ENCODE results near the gene SIDT2.
A peak's percentile ranks its signal among the peaks of the same experiment; 100 is the strongest.

The SIDT2 gene

GRCh38 chr11:117160826-117161225 lies 17.7 kb upstream of the SIDT2 start:
- Mint-ChIP-seq H3K9me3 (no peaks in the 10 kb centered on the region), H3K27ac (peak overlapping the region; percentile 43), H3K4me1 (peaks cover 23% of the 10 kb centered on the region), H3K36me3 (peaks cover 5% of the 10 kb centered on the region), H3K27me3 (no peaks in the 10 kb centered on the region), H3K4me3 (no peak overlapping the region)

GRCh38 chr11:117166491-117166890 lies 12.1 kb upstream of the SIDT2 start:
- Mint-ChIP-seq H3K36me3 (peaks cover 3% of the 10 kb centered on the region), H3K9me3 (no peaks in the 10 kb centered on the region), H3K4me3 (no peak overlapping the region), H3K27ac (no peak overlapping the region), H3K4me1 (peaks cover 4% of the 10 kb centered on the region), H3K27me3 (no peaks in the 10 kb centered on the region)

GRCh38 chr11:117169736-117170135 lies 8.8 kb upstream of the SIDT2 start:
- peaks cover 3% of the 10 kb centered on the region for H3K36me3 Mint-ChIP-seq
- peaks cover 19% of the 10 kb centered on the region for H3K4me1 Mint-ChIP-seq
- no peaks in the 10 kb centered on the region for H3K27me3 Mint-ChIP-seq
- no peaks in the 10 kb centered on the region for H3K9me3 Mint-ChIP-seq
- no peak overlapping the region for H3K4me3 Mint-ChIP-seq
- H3K27ac Mint-ChIP-seq: no peak overlapping the region

GRCh38 chr11:117170210-117170609 lies 8.3 kb upstream of the SIDT2 start:
- Mint-ChIP-seq H3K9me3 (no peaks in the 10 kb centered on the region), H3K4me1 (peaks cover 19% of the 10 kb centered on the region), H3K27me3 (no peaks in the 10 kb centered on the region), H3K4me3 (no peak overlapping the region), H3K27ac (peak overlapping the region; percentile 23), H3K36me3 (peaks cover 3% of the 10 kb centered on the region)

GRCh38 chr11:117171007-117171403 lies 7.5 kb upstream of the SIDT2 start:
- H3K36me3 Mint-ChIP-seq: no peaks in the 10 kb centered on the region

GRCh38 chr11:117171404-117172061 lies 7.0 kb upstream of the SIDT2 start:
- Mint-ChIP-seq H3K27me3 (no peaks in the 10 kb centered on the region), H3K27ac (no peak overlapping the region), H3K4me3 (no peak overlapping the region), H3K36me3 (no peaks in the 10 kb centered on the region), H3K9me3 (no peaks in the 10 kb centered on the region), H3K4me1 (peaks cover 15% of the 10 kb centered on the region)

More at GRCh38 chr11:117171007-117171403, 7.5 kb upstream of the SIDT2 start:
- H3K9me3 Mint-ChIP-seq: no peaks in the 10 kb centered on the region
- peaks cover 15% of the 10 kb centered on the region for H3K4me1 Mint-ChIP-seq
- peak overlapping the region; percentile 51 for H3K27ac Mint-ChIP-seq
- H3K4me3 Mint-ChIP-seq: no peak overlapping the region
- no peaks in the 10 kb centered on the region for H3K27me3 Mint-ChIP-seq

GRCh38 chr11:117172724-117173421 lies 5.7 kb upstream of the SIDT2 start:
- H3K27ac Mint-ChIP-seq: peak overlapping the region; percentile 41
- no peaks in the 10 kb centered on the region for H3K27me3 Mint-ChIP-seq
- H3K9me3 Mint-ChIP-seq: no peaks in the 10 kb centered on the region
- H3K4me3 Mint-ChIP-seq: no peak overlapping the region
- peaks cover 19% of the 10 kb centered on the region for H3K4me1 Mint-ChIP-seq
- H3K36me3 Mint-ChIP-seq: no peaks in the 10 kb centered on the region

- no peak overlapping the region for H3K4me3 Mint-ChIP-seq
- no peaks in the 10 kb centered on the region for H3K27me3 Mint-ChIP-seq
- peaks cover 32% of the 10 kb centered on the region for H3K4me1 Mint-ChIP-seq
- no peaks in the 10 kb centered on the region for H3K9me3 Mint-ChIP-seq
- H3K36me3 Mint-ChIP-seq: no peaks in the 10 kb centered on the region
- no peak overlapping the region for H3K27ac Mint-ChIP-seq
These were observed 3.4 kb upstream of the SIDT2 start for GRCh38 chr11:117175104-117175503.

GRCh38 chr11:117175781-117176180 lies 2.8 kb upstream of the SIDT2 start:
- Mint-ChIP-seq H3K27me3 (no peaks in the 10 kb centered on the region), H3K36me3 (no peaks in the 10 kb centered on the region), H3K4me3 (no peak overlapping the region)

GRCh38 chr11:117176186-117176585 lies 2.4 kb upstream of the SIDT2 start:
- Mint-ChIP-seq H3K36me3 (no peaks in the 10 kb centered on the region), H3K27me3 (no peaks in the 10 kb centered on the region), H3K4me3 (no peak overlapping the region), H3K4me1 (peaks cover 43% of the 10 kb centered on the region), H3K27ac (no peak overlapping the region), H3K9me3 (no peaks in the 10 kb centered on the region)

More at GRCh38 chr11:117175781-117176180, 2.8 kb upstream of the SIDT2 start:
- H3K9me3 Mint-ChIP-seq: no peaks in the 10 kb centered on the region
- H3K27ac Mint-ChIP-seq: no peak overlapping the region
- peaks cover 39% of the 10 kb centered on the region for H3K4me1 Mint-ChIP-seq

GRCh38 chr11:117177534-117178209 lies 871 bp upstream of the SIDT2 start:
- Mint-ChIP-seq H3K9me3 (no peaks in the 10 kb centered on the region), H3K27me3 (no peaks in the 10 kb centered on the region), H3K4me3 (peak overlapping the region; percentile 92), H3K27ac (peak overlapping the region; percentile 84), H3K36me3 (no peaks in the 10 kb centered on the region), H3K4me1 (peaks cover 36% of the 10 kb centered on the region)

- peak overlapping the region; percentile 92 for H3K4me3 Mint-ChIP-seq
- H3K36me3 Mint-ChIP-seq: no peaks in the 10 kb centered on the region
- H3K9me3 Mint-ChIP-seq: no peaks in the 10 kb centered on the region
- H3K4me1 Mint-ChIP-seq: peaks cover 29% of the 10 kb centered on the region
- H3K27me3 Mint-ChIP-seq: no peaks in the 10 kb centered on the region
- peak overlapping the region; percentile 30 for H3K27ac Mint-ChIP-seq
These were observed 781 bp downstream of the SIDT2 start for GRCh38 chr11:117179048-117179999.

GRCh38 chr11:117180020-117180419 lies 1.5 kb downstream of the SIDT2 start:
- H3K9me3 Mint-ChIP-seq: no peaks in the 10 kb centered on the region
- no peak overlapping the region for H3K27ac Mint-ChIP-seq
- peak overlapping the region; percentile 92 for H3K4me3 Mint-ChIP-seq
- no peaks in the 10 kb centered on the region for H3K27me3 Mint-ChIP-seq
- H3K36me3 Mint-ChIP-seq: no peaks in the 10 kb centered on the region
- peaks cover 29% of the 10 kb centered on the region for H3K4me1 Mint-ChIP-seq

GRCh38 chr11:117180661-117181585 lies 2.4 kb downstream of the SIDT2 start:
- Mint-ChIP-seq H3K27ac (peak overlapping the region; percentile 46), H3K27me3 (no peaks in the 10 kb centered on the region), H3K4me3 (peak overlapping the region; percentile 92), H3K4me1 (peaks cover 29% of the 10 kb centered on the region), H3K9me3 (no peaks in the 10 kb centered on the region), H3K36me3 (no peaks in the 10 kb centered on the region)

Data from activated naive CD4-positive, alpha-beta T cell treated with anti-CD3 and anti-CD28 coated beads, Interleukin-2, amount 50 U/mL, for 24 hours (primary cell).